Vagina (tissue), 2 donors: ENCODE results near the gene KIAA0825. TPM values are rescaled to one million over a fixed set of nuclear protein-coding genes. Genes with fewer than 3 reads are reported as not detected.

Source experiments
- DNase-seq, 2 donors: peaks; one replicate each; pipeline ENCODE4 v3.0.0-alpha.2; 2017; ENCODE audit errors: extremely low spot score in 2 of 2
- H3K27ac ChIP-seq: fragments of 200-600 bp; sonication (generic); one replicate; pipeline ENCODE4 v1.5.1; 2019
- H3K27me3 ChIP-seq: fragments of 200-600 bp; sonication (generic); one replicate; pipeline ENCODE4 v1.5.1; 2019
- H3K36me3 ChIP-seq, 2 donors: fragments of 200-600 bp; sonication (generic); one replicate each; pipeline ENCODE4 v1.5.1; 2017 to 2019
- H3K4me1 ChIP-seq: fragments of 200-600 bp; sonication (generic); one replicate; pipeline ENCODE4 v1.5.1; 2019
- H3K4me3 ChIP-seq, 2 donors: fragments of 200-600 bp; sonication (generic); 1 replicate in 1 of 2; 2 replicates in 1 of 2; pipeline ENCODE4 v1.5.1; 2016 to 2019
- H3K9me3 ChIP-seq: fragments of 200-600 bp; sonication (generic); one replicate; pipeline ENCODE4 v1.5.1; 2019
- CTCF ChIP-seq, 3 experiments: fragments of 450-650 bp in 2 of 3; fragments of 200-600 bp in 1 of 3; sonication (generic) in 1 of 3; IDR thresholded peaks; one replicate each; pipeline ENCODE4 v1.5.1; 2017 to 2019; ENCODE audit warnings: antibody characterized with exemption in 3 of 3, mild to moderate bottlenecking in 2 of 3, moderate library complexity in 2 of 3
- POLR2A ChIP-seq, 2 donors: fragments of 450-650 bp; IDR thresholded peaks; one replicate each; pipeline ENCODE4 v1.6.1; 2017; ENCODE audit warnings: antibody characterized with exemption in 2 of 2, mild to moderate bottlenecking in 2 of 2, moderate library complexity in 2 of 2
- POLR2AphosphoS5 ChIP-seq, 2 donors: sonication (generic); formaldehyde crosslinking; IDR thresholded peaks; one replicate each; pipeline ENCODE4 v1.9.0; 2017; ENCODE audit warnings: antibody characterized with exemption in 2 of 2, mild to moderate bottlenecking in 2 of 2, low read depth in 1 of 2; ENCODE audit not compliant: insufficient read depth in 1 of 2
- intact Hi-C: fragments of 100-400 bp; cut with DNase I; formaldehyde crosslinking; loops from one replicate; pipeline ENCODE4 v1.15.1; 2023
- total RNA-seq: library from RNA; depleted of rRNA; stranded (reverse); fragments of >200 nt; gene quantifications from one replicate; pipeline ENCODE4 v1.2.3, GENCODE V29; 2016

KIAA0825 gene
- total RNA-seq, 1 donor from 2014 or later, result 2.5 TPM

DNA sequence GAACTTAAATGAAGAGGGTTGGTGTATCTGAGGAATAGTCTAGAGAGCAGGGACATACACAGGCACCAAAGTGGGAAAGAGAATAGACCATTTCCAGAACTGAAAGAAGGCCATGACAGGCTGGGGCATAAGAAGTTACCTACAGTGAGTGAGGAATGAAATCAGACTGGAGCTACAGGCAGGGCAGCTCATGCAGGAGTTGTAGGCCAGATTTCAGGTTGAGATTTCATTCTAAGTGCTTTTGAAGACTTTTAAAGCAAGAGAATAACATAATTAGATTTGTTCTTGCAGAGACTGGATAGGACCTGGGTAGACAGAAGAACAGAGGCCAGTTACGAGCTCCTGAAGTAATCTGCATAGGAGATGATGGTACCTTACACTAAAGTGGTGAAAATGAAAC lies 280.8 kb downstream of the KIAA0825 start:
- no peak overlapping the region for H3K27ac ChIP-seq
- no peaks in the 10 kb centered on the region for H3K9me3 ChIP-seq
- H3K36me3 ChIP-seq, result no peaks in the 10 kb centered on the region
- no peak overlapping the region for H3K4me3 ChIP-seq
- TF ChIP-seq CTCF (IDR thresholded peaks at IDR 0.05) (no peak), POLR2AphosphoS5 (IDR thresholded peaks at IDR 0.05; ENCODE audit: insufficient read depth in 1 of 2, low read depth in 1 of 2) (no peak), POLR2A (IDR thresholded peaks at IDR 0.05) (no peak)
- H3K4me1 ChIP-seq, result no peaks in the 10 kb centered on the region
- H3K27me3 ChIP-seq, result no peaks in the 10 kb centered on the region
- intact Hi-C loops, result no loop called here
- no peak for DNase-seq

- H3K36me3 ChIP-seq, result no peaks in the 10 kb centered on the region
- H3K4me1 ChIP-seq, result no peaks in the 10 kb centered on the region
- no peak overlapping the region for H3K4me3 ChIP-seq
- no peak for DNase-seq
- intact Hi-C loops, result no loop called here
- H3K9me3 ChIP-seq, result no peaks in the 10 kb centered on the region
- no peak overlapping the region for H3K27ac ChIP-seq
- H3K27me3 ChIP-seq, result no peaks in the 10 kb centered on the region
- no peak for TF ChIP-seq POLR2A (IDR thresholded peaks at IDR 0.05)
- TF ChIP-seq CTCF (IDR thresholded peaks at IDR 0.05), result no peak
- TF ChIP-seq POLR2AphosphoS5 (IDR thresholded peaks at IDR 0.05; ENCODE audit: insufficient read depth in 1 of 2, low read depth in 1 of 2), result no peak
Observed at GRCh38 chr5:94335936-94336335, 282.5 kb downstream of the KIAA0825 start.

GRCh38 chr5:94329115-94329514 lies 289.3 kb downstream of the KIAA0825 start:
- DNase-seq, result no peak
- intact Hi-C loops, result loop anchor here (5.0 kb wide), 1 partner anchor 1437 kb away; no protein-coding TSS in a partner anchor

DNA sequence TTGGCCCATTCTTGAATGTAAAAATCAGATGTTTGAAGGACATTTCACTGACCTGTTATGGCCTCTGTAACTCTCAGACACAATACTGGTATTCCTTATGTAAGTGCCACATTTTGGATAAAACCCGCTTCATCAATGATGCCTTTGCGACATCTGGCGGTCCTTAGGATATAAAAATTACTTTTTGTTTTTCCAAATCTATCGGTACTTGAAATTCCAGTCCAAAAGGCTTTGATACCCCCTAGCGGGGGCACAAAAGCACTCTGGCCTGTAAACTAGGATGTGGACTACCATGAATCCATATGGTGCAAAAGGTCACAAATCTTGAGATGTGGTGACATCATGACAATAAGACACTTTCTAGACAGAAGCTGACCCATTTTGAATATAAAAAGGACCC lies 291.8 kb downstream of the KIAA0825 start:
- H3K36me3 ChIP-seq, result no peaks in the 10 kb centered on the region
- intact Hi-C loops, result loop anchor here (5.0 kb wide), 1 partner anchor 1434 kb away; no protein-coding TSS in a partner anchor
- no peaks in the 10 kb centered on the region for H3K9me3 ChIP-seq
- TF ChIP-seq CTCF (IDR thresholded peaks at IDR 0.05), result no peak
- no peak for TF ChIP-seq POLR2A (IDR thresholded peaks at IDR 0.05)
- no peak for TF ChIP-seq POLR2AphosphoS5 (IDR thresholded peaks at IDR 0.05; ENCODE audit: insufficient read depth in 1 of 2, low read depth in 1 of 2)
- no peaks in the 10 kb centered on the region for H3K27me3 ChIP-seq
- no peak overlapping the region for H3K27ac ChIP-seq
- H3K4me3 ChIP-seq, result no peak overlapping the region
- DNase-seq, result no peak
- H3K4me1 ChIP-seq, result no peaks in the 10 kb centered on the region

More at GRCh38 chr5:94329115-94329514, 289.3 kb downstream of the KIAA0825 start:
- Histone ChIP-seq H3K4me3 (no peak overlapping the region), H3K4me1 (no peaks in the 10 kb centered on the region), H3K9me3 (no peaks in the 10 kb centered on the region), H3K36me3 (no peaks in the 10 kb centered on the region), H3K27ac (no peak overlapping the region), H3K27me3 (no peaks in the 10 kb centered on the region)
- TF ChIP-seq POLR2A (IDR thresholded peaks at IDR 0.05) (no peak), POLR2AphosphoS5 (IDR thresholded peaks at IDR 0.05; ENCODE audit: insufficient read depth in 1 of 2, low read depth in 1 of 2) (no peak), CTCF (IDR thresholded peaks at IDR 0.05) (no peak)

DNA sequence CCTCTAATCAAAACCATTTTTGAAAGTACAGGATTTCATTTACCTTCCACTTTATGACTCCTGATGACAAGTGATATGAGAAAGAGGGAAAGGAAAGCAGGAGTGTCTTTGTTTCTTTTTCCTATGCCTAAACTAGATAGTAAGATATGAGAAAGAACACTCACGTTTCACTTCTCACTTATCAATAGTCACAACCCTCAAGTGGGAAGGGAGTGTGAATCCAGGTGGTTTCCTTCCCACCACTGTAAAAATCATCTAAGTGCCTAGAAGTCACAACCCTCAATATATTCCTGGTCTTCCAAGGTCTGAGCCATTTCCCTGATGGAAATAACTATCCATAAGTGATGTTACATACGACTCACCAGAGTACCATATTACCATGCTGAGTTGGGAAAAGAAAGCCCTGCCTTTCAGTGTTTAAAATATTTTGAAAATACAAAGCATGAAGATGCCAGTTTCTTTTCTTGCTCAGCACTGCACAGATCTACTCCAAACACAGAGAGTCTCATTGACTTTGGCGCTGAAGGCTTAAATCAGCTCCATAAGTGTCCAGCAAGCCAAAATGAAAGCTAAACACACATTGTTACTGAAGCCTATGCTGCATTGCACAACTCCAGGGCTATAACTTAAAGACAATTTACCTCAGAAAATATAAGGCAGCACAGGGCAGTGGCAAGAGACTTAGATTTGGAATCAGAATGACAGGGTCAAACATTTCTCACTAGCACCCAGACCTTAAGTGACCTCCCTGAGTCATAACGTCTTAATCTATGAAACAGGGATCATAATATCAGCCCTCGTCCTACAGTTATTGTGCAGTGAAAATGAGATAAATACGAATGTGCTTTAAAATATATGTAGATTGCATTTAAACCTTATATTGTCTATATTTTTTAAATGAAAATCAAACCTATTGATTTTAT lies 301.2 kb downstream of the KIAA0825 start:
- Histone ChIP-seq H3K27ac (no peak overlapping the region), H3K4me3 (no peak overlapping the region), H3K36me3 (no peaks in the 10 kb centered on the region), H3K9me3 (no peaks in the 10 kb centered on the region), H3K4me1 (no peaks in the 10 kb centered on the region), H3K27me3 (no peaks in the 10 kb centered on the region)
- DNase-seq, result no peak
- TF ChIP-seq CTCF (IDR thresholded peaks at IDR 0.05), result no peak
- no peak for TF ChIP-seq POLR2AphosphoS5 (IDR thresholded peaks at IDR 0.05; ENCODE audit: insufficient read depth in 1 of 2, low read depth in 1 of 2)
- TF ChIP-seq POLR2A (IDR thresholded peaks at IDR 0.05), result no peak
- intact Hi-C loops, result no loop called here
